Measurements from ENCODE around the gene PHF2.
A peak's percentile ranks its signal among the peaks of the same experiment; 100 is the strongest.

The PHF2 gene

GRCh38 chr9:93587651-93588347 lies 11.4 kb downstream of the PHF2 start:
- no peak for DNase-seq

GRCh38 chr9:93588641-93589609 lies 12.5 kb downstream of the PHF2 start:
- DNase-seq: no peak

GRCh38 chr9:93589688-93590087 lies 13.3 kb downstream of the PHF2 start:
- no peak for DNase-seq

GRCh38 chr9:93590609-93591234 lies 14.3 kb downstream of the PHF2 start:
- DNase-seq: no peak

- no peak for DNase-seq
Measured at GRCh38 chr9:93591301-93592007, 15.1 kb downstream of the PHF2 start.

GRCh38 chr9:93592008-93592642 lies 15.7 kb downstream of the PHF2 start:
- DNase-seq: no peak

- DNase-seq: no peak
Measured at GRCh38 chr9:93592643-93593021, 16.2 kb downstream of the PHF2 start.

GRCh38 chr9:93593144-93593658 lies 16.8 kb downstream of the PHF2 start:
- no peak for DNase-seq

- no peak for DNase-seq
Measured at GRCh38 chr9:93594041-93594756, 17.8 kb downstream of the PHF2 start.

- no peak for DNase-seq
Measured at GRCh38 chr9:93595461-93595860, 19.1 kb downstream of the PHF2 start.

GRCh38 chr9:93595861-93596365 lies 19.5 kb downstream of the PHF2 start:
- no peak for DNase-seq

GRCh38 chr9:93596399-93596798 lies 20.0 kb downstream of the PHF2 start:
- no peak for DNase-seq

GRCh38 chr9:93597142-93597706 lies 20.8 kb downstream of the PHF2 start:
- no peak for DNase-seq

GRCh38 chr9:93597871-93598646 lies 21.7 kb downstream of the PHF2 start:
- no peak for DNase-seq

- DNase-seq: no peak
Measured at GRCh38 chr9:93598647-93599241, 22.4 kb downstream of the PHF2 start.

GRCh38 chr9:93599571-93600403 lies 23.4 kb downstream of the PHF2 start:
- DNase-seq: no peak

GRCh38 chr9:93600504-93600903 lies 24.1 kb downstream of the PHF2 start:
- peak in 1 of 2 donors; percentile 6 for DNase-seq

- DNase-seq: no peak
Measured at GRCh38 chr9:93601063-93601462, 24.7 kb downstream of the PHF2 start.

- DNase-seq: no peak
Measured at GRCh38 chr9:93601666-93602065, 25.3 kb downstream of the PHF2 start.

Measured in bone marrow (tissue), 2 donors.